ENCODE measurements around the gene FSD1.

Gene FSD1

DNA sequence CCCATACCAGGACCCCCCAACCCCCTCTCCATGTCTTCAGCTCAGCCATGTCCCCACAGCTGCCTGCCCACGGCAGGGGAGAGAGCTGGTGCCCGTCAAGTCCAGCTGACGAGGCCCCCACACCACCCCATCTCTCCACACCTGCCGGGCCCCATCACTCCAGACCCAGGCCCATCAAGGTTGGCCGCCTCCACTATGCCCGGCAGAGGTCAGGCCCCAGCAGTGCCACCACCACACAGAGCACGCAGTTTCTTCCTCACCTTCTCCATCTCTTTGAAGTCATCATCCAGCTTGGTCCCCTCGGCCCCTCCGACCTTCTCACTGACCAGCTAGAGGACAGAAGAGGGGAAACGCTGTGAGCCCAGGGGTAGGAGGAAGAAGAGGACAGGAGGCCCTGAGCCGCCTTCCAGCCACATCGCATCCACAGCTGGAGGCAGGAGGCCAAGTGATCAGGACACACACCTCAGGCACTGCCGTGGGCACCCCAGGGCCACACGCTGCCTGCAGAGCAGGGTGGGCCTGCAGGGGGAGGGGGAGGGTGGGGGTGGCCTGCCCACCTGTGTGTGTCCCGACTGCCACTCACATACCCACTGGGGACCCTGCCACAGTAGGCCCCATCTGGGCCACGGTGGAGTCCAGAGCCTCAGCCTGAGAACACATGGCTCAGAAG, 62.4 kb downstream of the FSD1 start:
- no peak for DNase-seq

DNA sequence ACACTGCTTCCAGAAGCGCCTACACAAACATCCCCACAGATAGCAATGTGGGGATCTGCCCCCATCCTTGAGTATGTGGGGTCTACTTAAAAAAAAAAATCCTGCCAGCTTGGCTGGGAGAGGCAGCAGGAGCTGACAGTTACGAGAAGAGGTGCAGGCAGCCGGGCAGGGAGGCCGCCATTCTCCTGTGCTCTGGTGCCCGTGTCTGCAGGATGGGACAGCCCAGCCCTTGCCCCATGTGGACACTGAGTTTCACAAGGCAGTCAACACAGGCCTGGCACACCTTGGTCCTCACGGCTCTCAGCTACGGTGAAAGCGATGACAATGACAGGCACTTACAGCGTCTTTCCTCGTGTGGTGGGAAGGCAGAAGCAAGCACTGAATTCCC, 62.9 kb downstream of the FSD1 start:
- no peak for DNase-seq

DNA sequence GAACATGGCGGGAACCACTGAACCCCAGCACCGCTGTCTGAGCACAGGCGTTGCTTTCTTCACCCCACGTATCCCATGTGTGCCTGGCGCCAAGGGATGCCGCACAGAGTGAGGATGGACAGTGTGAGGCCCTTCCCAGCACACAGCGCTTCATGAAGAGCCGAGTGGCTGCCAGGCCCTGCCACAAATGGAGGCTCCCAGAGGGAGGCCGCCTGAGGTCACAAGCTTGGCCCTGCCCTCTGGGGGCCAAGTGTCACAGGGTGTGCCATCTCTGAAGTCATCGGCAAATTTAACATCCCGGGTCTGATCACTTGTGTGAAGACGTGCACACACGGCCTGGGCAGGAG, 63.4 kb downstream of the FSD1 start:
- DNase-seq: no peak

DNA sequence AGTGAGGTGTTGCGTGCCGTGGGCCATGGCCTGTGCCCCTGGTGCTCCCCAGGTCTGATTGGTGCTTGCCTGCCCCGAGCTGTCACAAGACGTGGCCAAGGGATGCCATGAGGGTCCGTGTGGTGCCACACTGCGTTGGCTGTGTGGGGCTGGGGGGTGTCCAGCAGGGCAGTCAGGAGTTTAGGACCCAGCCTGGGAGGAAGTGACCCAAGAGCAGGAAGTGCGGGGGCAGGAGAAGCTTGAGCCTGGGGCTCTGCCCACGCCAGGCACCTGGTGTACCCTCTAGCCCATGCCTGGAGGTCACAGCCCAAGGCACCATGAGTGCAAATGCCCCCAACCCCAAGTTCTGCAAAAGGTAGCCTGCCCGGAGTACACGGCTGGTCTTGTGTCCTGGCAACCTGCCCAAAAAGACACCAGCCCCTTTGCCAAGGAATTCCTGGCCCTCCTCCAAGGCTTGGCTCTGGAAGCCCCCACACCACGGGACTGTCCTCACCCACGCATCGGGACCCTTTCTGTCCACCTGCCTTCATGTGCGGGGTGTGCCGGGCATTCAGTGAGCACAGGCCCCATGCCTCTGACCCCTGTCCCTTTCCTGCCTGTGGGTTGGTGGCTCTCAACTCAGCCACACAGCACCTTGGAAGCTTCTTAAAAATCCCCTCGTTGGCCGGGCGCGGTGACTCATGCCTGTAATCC, 63.9 kb downstream of the FSD1 start:
- no peak for DNase-seq

DNA sequence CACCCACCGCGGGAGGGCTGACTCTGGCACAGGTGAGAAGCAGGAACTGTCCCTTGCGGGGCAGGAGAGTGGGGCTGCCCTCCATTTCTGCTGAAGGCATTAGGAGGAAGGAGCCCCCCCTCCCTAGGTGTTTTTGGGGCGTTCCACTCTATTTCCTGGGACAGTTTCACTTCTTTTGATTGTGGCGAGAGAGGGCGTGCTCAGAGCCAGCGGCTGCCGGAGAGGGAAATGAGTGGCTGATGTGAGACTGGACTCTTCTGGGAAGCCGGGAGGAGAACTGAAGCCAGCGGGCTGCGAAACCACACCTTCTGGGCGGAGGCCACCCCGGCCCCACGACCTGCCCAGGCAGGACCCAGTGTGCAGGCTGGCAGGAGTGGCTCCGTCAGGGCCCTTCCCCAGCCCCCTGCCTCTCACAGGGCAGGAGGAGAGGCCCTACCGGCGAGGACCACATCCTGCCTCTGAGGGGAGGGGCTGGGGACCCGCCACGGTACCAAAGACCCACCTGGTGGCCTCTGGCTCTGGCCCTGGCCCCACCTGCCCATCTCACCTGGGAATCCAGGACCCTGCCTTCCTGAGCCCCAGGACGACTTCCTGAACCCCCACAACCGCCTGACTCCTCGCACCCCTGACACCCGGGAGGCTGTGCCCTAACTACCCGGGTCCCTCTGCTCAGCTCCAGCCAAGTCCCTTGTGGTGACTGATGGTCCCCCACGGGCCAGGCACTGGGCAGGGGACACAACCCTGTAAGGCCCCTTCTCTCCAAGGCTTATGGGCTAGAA, 64.9 kb downstream of the FSD1 start:
- DNase-seq: no peak

DNA sequence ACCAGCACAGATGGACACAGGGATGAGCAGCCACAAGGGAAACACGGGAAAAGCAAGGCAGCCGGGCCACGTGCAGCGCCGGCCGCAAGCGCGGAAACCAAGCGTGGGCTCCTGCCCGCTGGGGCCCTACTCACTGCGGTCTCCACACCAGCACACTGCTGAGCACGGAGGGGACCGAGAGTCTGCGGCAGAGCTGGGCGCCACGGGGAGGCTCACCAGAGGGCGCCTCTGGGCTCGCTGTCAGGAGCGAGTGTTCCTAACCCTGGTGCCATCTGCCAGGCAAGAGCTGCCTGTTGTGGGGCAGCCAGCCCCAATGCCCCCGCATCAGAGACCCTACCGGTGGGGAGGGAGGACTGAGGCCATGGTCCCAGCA, 65.5 kb downstream of the FSD1 start:
- no peak for DNase-seq

DNA sequence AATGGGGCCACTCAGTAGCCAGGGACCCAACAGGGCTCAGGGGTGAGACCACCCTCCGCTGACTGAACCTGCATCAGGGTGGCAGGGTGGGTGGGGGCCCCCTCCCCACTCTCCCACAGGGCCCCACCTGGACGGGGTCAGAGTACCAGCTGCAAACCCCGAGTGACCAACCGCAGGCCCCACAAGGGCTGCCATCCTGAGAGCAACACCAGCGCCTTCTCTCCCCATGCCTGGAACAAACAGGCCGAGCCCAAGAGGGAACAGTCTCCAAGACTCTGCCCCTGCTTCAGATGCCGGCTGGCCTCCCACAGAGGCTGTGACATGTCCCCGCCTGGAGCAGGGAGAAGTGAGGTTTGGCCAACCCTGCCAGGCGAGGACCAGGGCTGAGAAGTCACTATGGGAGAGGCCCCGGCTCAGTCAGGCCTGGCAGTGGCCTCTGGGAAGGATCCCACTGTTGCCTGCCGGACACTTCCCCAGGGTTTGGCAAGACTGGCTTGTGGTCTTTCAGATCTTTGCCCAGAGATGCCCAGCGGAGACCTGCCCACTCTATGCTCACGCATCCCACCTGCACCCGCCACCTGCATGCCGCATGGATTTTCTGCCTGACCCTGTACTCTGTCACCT, 66.1 kb downstream of the FSD1 start:
- DNase-seq: no peak

DNA sequence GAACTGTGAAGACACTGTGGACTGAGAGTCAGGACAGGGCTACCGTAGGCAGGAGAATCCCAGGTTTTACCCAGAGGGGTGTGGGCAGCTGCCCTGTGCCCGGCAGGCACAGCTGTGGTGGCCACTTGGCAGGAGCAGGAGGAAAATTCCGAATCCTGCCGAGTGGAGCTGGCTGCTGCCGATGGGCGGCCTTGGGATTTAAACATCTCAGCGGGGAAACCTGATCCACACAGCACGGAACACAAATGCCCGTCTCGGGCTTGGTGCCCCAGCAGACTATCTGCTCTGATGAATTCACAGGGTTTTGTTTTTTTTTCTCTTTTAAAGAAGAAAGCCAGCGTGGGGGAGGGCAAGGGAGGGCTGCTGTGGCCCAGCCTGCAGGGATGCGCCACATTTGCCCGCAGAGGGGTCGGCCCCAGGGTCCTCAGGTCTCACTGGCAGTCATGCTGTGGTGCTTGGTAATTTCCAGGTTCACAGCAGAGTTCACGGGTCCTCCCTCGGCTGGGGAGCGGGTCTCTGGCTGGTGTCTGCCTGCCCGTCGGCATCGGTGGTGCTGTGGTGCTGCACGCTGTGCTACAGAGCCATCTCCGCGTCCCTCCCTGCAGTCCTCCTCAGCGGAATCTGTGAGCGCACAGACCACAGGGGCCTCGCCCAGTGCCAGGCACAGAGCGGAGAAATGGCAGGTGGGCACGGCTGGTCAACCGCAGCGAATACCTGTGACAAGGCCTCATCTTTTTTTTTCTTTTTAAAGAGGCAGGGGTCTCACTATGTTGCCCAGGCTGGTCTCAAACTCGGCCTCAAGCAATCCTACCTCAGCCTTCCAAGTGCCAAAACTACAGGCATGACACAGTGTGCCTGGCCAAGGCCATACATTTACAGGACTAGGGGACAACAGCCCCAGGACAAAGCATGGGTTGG, 67.1 kb downstream of the FSD1 start:
- DNase-seq: no peak

DNA sequence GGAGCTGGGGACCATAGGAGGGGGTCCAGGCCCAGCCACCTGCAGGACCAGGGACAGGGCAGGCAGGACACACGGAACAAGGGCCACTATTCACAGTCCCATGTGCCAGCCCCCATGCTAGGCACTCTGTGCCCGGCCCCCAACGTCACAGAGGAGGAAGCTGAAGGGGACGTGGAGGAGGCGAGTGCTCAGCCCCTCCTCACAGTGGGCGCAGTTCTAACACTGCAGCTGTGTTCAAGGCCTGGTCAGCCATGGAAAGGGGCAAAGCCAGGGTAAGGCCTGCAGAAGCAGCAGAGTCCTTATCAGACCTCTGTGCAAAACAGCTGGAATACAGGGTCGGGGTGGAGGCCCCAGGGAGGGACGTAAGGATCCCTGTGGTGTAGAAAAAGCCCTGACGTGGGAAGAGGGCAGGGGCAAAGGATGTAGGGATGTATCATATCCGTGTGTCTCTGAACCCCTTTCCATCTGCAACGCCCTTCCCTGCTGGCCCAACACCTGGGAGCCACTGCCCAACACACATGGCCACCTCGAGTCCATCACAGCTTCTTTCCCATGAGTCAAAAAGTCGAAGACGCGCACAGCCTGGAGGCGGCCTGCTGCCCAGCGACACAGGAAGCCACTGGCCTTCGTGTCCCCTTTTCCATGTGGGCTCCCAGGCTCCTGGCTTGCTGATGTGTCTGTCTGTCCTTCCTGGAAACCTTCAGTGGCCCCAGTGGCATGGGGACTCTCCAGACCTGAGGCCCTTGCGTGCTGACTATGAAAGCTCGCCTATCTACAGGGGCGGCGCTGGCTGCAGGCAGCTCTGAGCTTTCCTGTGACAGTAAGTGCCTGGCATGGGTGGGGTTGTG, 68.0 kb downstream of the FSD1 start:
- no peak for DNase-seq

DNA sequence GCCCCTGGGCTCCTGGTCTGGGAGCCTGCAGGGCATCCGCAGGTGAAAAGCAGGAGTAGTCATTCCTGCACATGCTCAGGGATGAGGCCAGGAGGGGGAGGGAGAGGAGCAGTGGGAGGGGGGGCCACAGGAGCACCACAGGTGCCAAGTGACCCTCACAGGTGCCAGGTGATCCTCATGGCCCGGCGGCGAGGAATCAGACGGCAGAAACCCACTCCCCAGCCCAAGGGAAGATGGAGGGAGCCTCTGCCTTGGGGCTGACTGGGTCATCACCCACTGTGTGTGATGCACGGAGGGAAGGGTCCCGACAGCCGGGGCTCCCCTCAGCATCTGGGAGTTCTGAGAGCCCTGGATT, 68.6 kb downstream of the FSD1 start:
- no peak for DNase-seq

Measured in EL (cell line).